ENCODE measurements around the gene VDR.

- TF ChIP-seq CTCF (IDR thresholded peaks at IDR 0.05; ENCODE audit: poor library complexity, severe bottlenecking) = no peak
- no peak for TF ChIP-seq EZH2 (IDR thresholded peaks at IDR 0.05; ENCODE audit: borderline replicate concordance, insufficient read depth, low read length, poor library complexity, severe bottlenecking)
- TF ChIP-seq TAF1 (IDR thresholded peaks at IDR 0.05; ENCODE audit: low read depth) = no peak
- no peak for TF ChIP-seq RAD21 (conservative IDR thresholded peaks at IDR 0.05)
- TF ChIP-seq POLR2AphosphoS5 (IDR thresholded peaks at IDR 0.05) = no peak
- no peak for TF ChIP-seq EP300 (conservative IDR thresholded peaks at IDR 0.05; ENCODE audit: poor library complexity, severe bottlenecking)
- no peak for TF ChIP-seq SMC3 (conservative IDR thresholded peaks at IDR 0.05; ENCODE audit: poor library complexity)
- no peak for TF ChIP-seq REST (IDR thresholded peaks at IDR 0.05; ENCODE audit: borderline replicate concordance)
Observed at GRCh38 chr12:47885566-47885965, 19.2 kb downstream of the VDR start.
